Aorta (tissue), 5 donors: ENCODE results near the gene MYADM. TPM values are rescaled to one million over a fixed set of nuclear protein-coding genes. Genes with fewer than 3 reads are reported as not detected.

Source experiments
- ATAC-seq: fragments of 200-7000 bp; cut with Tn5 transposase; one replicate; pipeline ENCODE4 v1.9.1; 2022; ENCODE audit warnings: moderate library complexity; ENCODE audit not compliant: low FRiP score
- DNase-seq, 2 donors: peaks; one replicate each; pipeline ENCODE4 v3.0.0-alpha.2; 2020
- H3K27ac ChIP-seq, 2 donors: one replicate each; pipeline ENCODE4 v1.5.1; 2013; ENCODE audit warnings: low read length in 2 of 2, mild to moderate bottlenecking in 2 of 2, moderate library complexity in 2 of 2, control low read depth in 1 of 2, inconsistent platforms in 1 of 2, low read depth in 1 of 2
- H3K27me3 ChIP-seq, 2 donors: one replicate each; pipeline ENCODE4 v1.6.1; 2013; ENCODE audit warnings: control low read depth in 1 of 2, low read length in 1 of 2, mild to moderate bottlenecking in 1 of 2, moderate library complexity in 1 of 2; ENCODE audit not compliant: insufficient read depth in 2 of 2, control insufficient read depth in 1 of 2
- H3K36me3 ChIP-seq, 2 donors: one replicate each; pipeline ENCODE4 v1.6.1; 2013; ENCODE audit warnings: control low read depth in 1 of 2, low read length in 1 of 2, mild to moderate bottlenecking in 1 of 2; ENCODE audit not compliant: insufficient read depth in 2 of 2, control insufficient read depth in 1 of 2
- H3K4me1 ChIP-seq, 2 donors: one replicate each; pipeline ENCODE4 v1.6.1; 2013; ENCODE audit warnings: low read length in 2 of 2, control low read depth in 1 of 2, mild to moderate bottlenecking in 1 of 2, moderate library complexity in 1 of 2; ENCODE audit not compliant: insufficient read depth in 2 of 2, control insufficient read depth in 1 of 2
- H3K4me3 ChIP-seq, 2 donors: one replicate each; pipeline ENCODE4 v1.5.1; 2013; ENCODE audit warnings: low read length in 2 of 2, control low read depth in 1 of 2, mild to moderate bottlenecking in 1 of 2
- H3K9me3 ChIP-seq: one replicate; pipeline ENCODE4 v1.6.1; 2013; ENCODE audit warnings: mild to moderate bottlenecking, low read length; ENCODE audit not compliant: control insufficient read depth
- WGBS, 2 donors: extraction: QIAGEN DNeasy Blood & Tissue Kit; methylation state at CpG; one replicate each; pipeline ENCODE4 v1.1.7; 2013; 5-methylcytosine and 5-hydroxymethylcytosine counted together
- intact Hi-C, 2 donors: fragments of 100-400 bp; cut with DNase I; formaldehyde crosslinking; loops; one replicate each; pipeline versions ENCODE4 v1.14.2 to v1.15.0; 2022
- polyA plus RNA-seq, 2 donors: library from polyadenylated mRNA; stranded (reverse); fragments of 200-250 nt; gene quantifications; one replicate each; pipeline ENCODE4 v1.2.3, GENCODE V29; 2013
- total RNA-seq, 2 donors: library from RNA; stranded (reverse); fragmentation: NEBNext Ultra II Directional; extraction: Animal tissue kit (Norgen Biotek cat#: 25700); gene quantifications; one replicate each; pipeline ENCODE4 v1.2.1, GENCODE V29; 2021
- donor health status: healthy with polysubstance abuse.
- donor health status: Bipolar disorder and iron deficiency.
- donor health status: DM: no; HTN: no; CAD: no.
- donor health status: DM: no; HTN: no; CAD: no.
- donor health status: DM: yes; HTN: yes; CAD: no.

MYADM gene
- total and polyA plus RNA-seq, 4 donors, result 59.2 to 377 (median 184) TPM

GRCh38 chr19:53872762-53873161 lies 5.1 kb downstream of the MYADM start:
- H3K36me3 ChIP-seq, result peaks cover 0 to 12% of the 10 kb centered on the region in 2 donors
- 73 to 74% methylated on average over 6 of the region's 6 CpGs for WGBS, 2 donors

GRCh38 chr19:53873773-53874605 lies 6.3 kb downstream of the MYADM start:
- Histone ChIP-seq H3K27me3 (no peaks in the 10 kb centered on the region), H3K4me3 (no peak overlapping the region), H3K36me3 (peaks cover 0 to 12% of the 10 kb centered on the region in 2 donors), H3K27ac (no peak overlapping the region), H3K9me3 (no peaks in the 10 kb centered on the region), H3K4me1 (no peaks in the 10 kb centered on the region)
- DNase-seq (peak in 1 of 2 donors; percentile 77), ATAC-seq (no peak)
- intact Hi-C loops, result no loop called here
- 90 to 91% methylated on average over 50 to 51 of the region's 51 CpGs for WGBS, 2 donors

More at GRCh38 chr19:53872762-53873161, 5.1 kb downstream of the MYADM start:
- intact Hi-C loops, result no loop called here
- no peak for ATAC-seq
- H3K27me3 ChIP-seq, result no peaks in the 10 kb centered on the region
- no peaks in the 10 kb centered on the region for H3K4me1 ChIP-seq
- no peak overlapping the region for H3K4me3 ChIP-seq
- no peaks in the 10 kb centered on the region for H3K9me3 ChIP-seq
- no peak for DNase-seq
- no peak overlapping the region for H3K27ac ChIP-seq

GRCh38 chr19:53874606-53874990 lies 6.9 kb downstream of the MYADM start:
- intact Hi-C loops, result no loop called here
- Histone ChIP-seq H3K9me3 (no peaks in the 10 kb centered on the region), H3K27ac (no peak overlapping the region), H3K4me1 (no peaks in the 10 kb centered on the region), H3K4me3 (no peak overlapping the region), H3K27me3 (no peaks in the 10 kb centered on the region), H3K36me3 (peaks cover 0 to 12% of the 10 kb centered on the region in 2 donors)
- ATAC-seq (no peak), DNase-seq (no peak)
- WGBS, 2 donors, result 72 to 89% methylated on average over 6 of the region's 6 CpGs

- H3K4me1 ChIP-seq, result no peaks in the 10 kb centered on the region
- H3K9me3 ChIP-seq, result no peaks in the 10 kb centered on the region
- no peaks in the 10 kb centered on the region for H3K27me3 ChIP-seq
- no peak overlapping the region for H3K4me3 ChIP-seq
- no peak for ATAC-seq
- 69 to 71% methylated on average over 17 of the region's 17 CpGs for WGBS, 2 donors
- H3K36me3 ChIP-seq, result peaks cover 0 to 12% of the 10 kb centered on the region in 2 donors
- DNase-seq, result no peak
- H3K27ac ChIP-seq, result no peak overlapping the region
- intact Hi-C loops, result no loop called here
Measured at GRCh38 chr19:53875602-53876325, 8.1 kb downstream of the MYADM start.

GRCh38 chr19:53876651-53877224 lies 9.1 kb downstream of the MYADM start:
- Histone ChIP-seq H3K9me3 (no peaks in the 10 kb centered on the region), H3K4me1 (peaks cover 0 to 3% of the 10 kb centered on the region in 2 donors), H3K27me3 (no peaks in the 10 kb centered on the region), H3K27ac (no peak overlapping the region), H3K4me3 (no peak overlapping the region), H3K36me3 (peaks cover 0 to 12% of the 10 kb centered on the region in 2 donors)
- 60 to 72% methylated on average over 5 to 6 of the region's 6 CpGs for WGBS, 2 donors
- DNase-seq (no peak), ATAC-seq (no peak)
- intact Hi-C loops, result no loop called here

- ATAC-seq, result no peak
- intact Hi-C loops, result no loop called here
Measured at GRCh38 chr19:53877361-53877766, 9.7 kb downstream of the MYADM start.

GRCh38 chr19:53878776-53879139 lies 11.1 kb downstream of the MYADM start:
- no peak overlapping the region for H3K27ac ChIP-seq
- ATAC-seq, result peak; percentile 10
- DNase-seq, result no peak
- H3K36me3 ChIP-seq, result peaks cover 0 to 6% of the 10 kb centered on the region in 2 donors
- H3K4me1 ChIP-seq, result peaks cover 0 to 3% of the 10 kb centered on the region in 2 donors
- peak overlapping the region; percentile 2 to 24 for H3K4me3 ChIP-seq
- no peaks in the 10 kb centered on the region for H3K9me3 ChIP-seq
- WGBS, 2 donors, result 44 to 46% methylated on average over 12 of the region's 12 CpGs
- H3K27me3 ChIP-seq, result no peaks in the 10 kb centered on the region
- intact Hi-C loops, result no loop called here

More at GRCh38 chr19:53877361-53877766, 9.7 kb downstream of the MYADM start:
- Histone ChIP-seq H3K4me3 (no peak overlapping the region), H3K4me1 (peaks cover 0 to 3% of the 10 kb centered on the region in 2 donors), H3K9me3 (no peaks in the 10 kb centered on the region), H3K36me3 (peaks cover 0 to 12% of the 10 kb centered on the region in 2 donors), H3K27me3 (no peaks in the 10 kb centered on the region), H3K27ac (no peak overlapping the region)
- DNase-seq, result no peak
- 70% methylated on average over 10 of the region's 10 CpGs for WGBS, 2 donors

- intact Hi-C loops, result no loop called here
- Histone ChIP-seq H3K9me3 (no peaks in the 10 kb centered on the region), H3K36me3 (peaks cover 0 to under 1% of the 10 kb centered on the region in 2 donors), H3K4me3 (peak overlapping the region; percentile 2 to 44), H3K27ac (no peak overlapping the region), H3K4me1 (peaks cover 0 to 3% of the 10 kb centered on the region in 2 donors), H3K27me3 (no peaks in the 10 kb centered on the region)
- ATAC-seq, result peak; percentile 97
- DNase-seq, result peak; percentile 95 to 98
- 1% methylated on average over 51 of the region's 51 CpGs for WGBS, 2 donors
Measured at GRCh38 chr19:53879140-53880081, 11.7 kb downstream of the MYADM start.
